Cardiac muscle cell (in vitro differentiated cells and primary cell): ENCODE results near the gene UAP1. TPM values are rescaled to one million over a fixed set of nuclear protein-coding genes. Genes with fewer than 3 reads are reported as not detected.

Experiments
- DNase-seq, 2 donors: peaks; one replicate each; pipeline versions ENCODE4 v3.0.0 to v3.0.0-alpha.2; 2010 to 2017; ENCODE audit warnings: low read depth in 1 of 2, low spot score in 1 of 2
- H3K27ac ChIP-seq: fragments of 200-600 bp; sonication (generic); 2 replicates; pipeline ENCODE4 v1.5.1; 2016
- H3K27me3 ChIP-seq: fragments of 200-600 bp; sonication (generic); 2 replicates; pipeline ENCODE4 v1.6.0; 2016; ENCODE audit warnings: control low read depth
- H3K36me3 ChIP-seq: fragments of 200-600 bp; sonication (generic); 2 replicates; pipeline ENCODE4 v1.5.1; 2016; ENCODE audit warnings: control low read depth
- H3K4me1 ChIP-seq: fragments of 200-600 bp; sonication (generic); 2 replicates; pipeline ENCODE4 v1.8.1; 2017; ENCODE audit warnings: low read depth, mild to moderate bottlenecking, mixed run types
- H3K4me3 ChIP-seq: fragments of 200-600 bp; sonication (generic); 2 replicates; pipeline ENCODE4 v1.5.1; 2016; ENCODE audit warnings: mild to moderate bottlenecking
- H3K9me3 ChIP-seq: fragments of 200-600 bp; sonication (generic); 2 replicates; pipeline ENCODE4 v1.5.1; 2017; ENCODE audit warnings: low read depth, mild to moderate bottlenecking, control low read depth
- CTCF ChIP-seq: IDR thresholded peaks from 2 replicates; pipeline ENCODE4 v1.5.1; 2012; ENCODE audit warnings: low read depth, mild to moderate bottlenecking, low read length
- polyA plus RNA-seq: library from polyadenylated mRNA; unstranded; fragments of >200 nt; fragmentation: Nextera tagmentation; extraction: Ambion mirVana; gene quantifications from 2 replicates; pipeline ENCODE4 v1.2.1, GENCODE V29; 2016
- total RNA-seq: library from RNA; depleted of rRNA; stranded (reverse); fragments of >200 nt; gene quantifications from 2 replicates; pipeline ENCODE4 v1.2.3, GENCODE V29; 2016

Gene UAP1
- total and polyA plus RNA-seq, 2 experiments from 2014 or later = 24.0 to 25.7 TPM

- no peak for TF ChIP-seq CTCF
Measured at GRCh38 chr1:162644986-162645314, 83.4 kb downstream of the UAP1 start.

GRCh38 chr1:162645666-162646065, 84.1 kb downstream of the UAP1 start:
- H3K27me3 ChIP-seq = no peaks in the 10 kb centered on the region
- H3K4me1 ChIP-seq = no peaks in the 10 kb centered on the region
- no peaks in the 10 kb centered on the region for H3K9me3 ChIP-seq
- no peaks in the 10 kb centered on the region for H3K36me3 ChIP-seq
- TF ChIP-seq CTCF = no peak
- H3K4me3 ChIP-seq = no peak overlapping the region
- H3K27ac ChIP-seq = no peak overlapping the region
- DNase-seq = no peak

More at GRCh38 chr1:162644986-162645314, 83.4 kb downstream of the UAP1 start:
- no peak overlapping the region for H3K27ac ChIP-seq
- no peak overlapping the region for H3K4me3 ChIP-seq
- H3K27me3 ChIP-seq = no peaks in the 10 kb centered on the region
- H3K36me3 ChIP-seq = no peaks in the 10 kb centered on the region
- H3K4me1 ChIP-seq = no peaks in the 10 kb centered on the region
- DNase-seq = no peak
- H3K9me3 ChIP-seq = no peaks in the 10 kb centered on the region

GRCh38 chr1:162649583-162649982, 88.1 kb downstream of the UAP1 start:
- no peaks in the 10 kb centered on the region for H3K9me3 ChIP-seq
- no peaks in the 10 kb centered on the region for H3K4me1 ChIP-seq
- H3K27me3 ChIP-seq = no peaks in the 10 kb centered on the region
- H3K4me3 ChIP-seq = no peak overlapping the region
- no peak for DNase-seq
- TF ChIP-seq CTCF = no peak
- H3K36me3 ChIP-seq = no peaks in the 10 kb centered on the region
- H3K27ac ChIP-seq = no peak overlapping the region

Other genes starting within 250 kb of the UAP1 start
- gene SPATA46, start 184.9 kb upstream of the UAP1 start, total RNA-seq = not detected in 2 replicates
- not detected in 2 replicates for gene SPATA46, start 184.9 kb upstream of the UAP1 start, polyA plus RNA-seq
- gene C1orf226, start 180.0 kb upstream of the UAP1 start, total RNA-seq = 7.3 and 10.0 TPM in 2 replicates
- 5.1 and 7.6 TPM in 2 replicates for gene C1orf226, start 180.0 kb upstream of the UAP1 start, polyA plus RNA-seq
- 0.06 TPM in 1 of 2 replicates, not detected in the other for gene SH2D1B, start 149.6 kb upstream of the UAP1 start, total RNA-seq
- 0.26 and 0.67 TPM in 2 replicates for gene SH2D1B, start 149.6 kb upstream of the UAP1 start, polyA plus RNA-seq
- 9.0 and 17.2 TPM in 2 replicates for gene UHMK1, start 63.9 kb upstream of the UAP1 start, total RNA-seq
- gene UHMK1, start 63.9 kb upstream of the UAP1 start, polyA plus RNA-seq = 3.5 and 6.9 TPM in 2 replicates
- gene DDR2, start 70.7 kb downstream of the UAP1 start, total RNA-seq = 1.4 and 1.6 TPM in 2 replicates
- 0.21 and 1.3 TPM in 2 replicates for gene DDR2, start 70.7 kb downstream of the UAP1 start, polyA plus RNA-seq
- gene HSD17B7, start 229.0 kb downstream of the UAP1 start, total RNA-seq = 12.7 and 23.6 TPM in 2 replicates
- 32.1 and 48.7 TPM in 2 replicates for gene HSD17B7, start 229.0 kb downstream of the UAP1 start, polyA plus RNA-seq